WTC11 (cell line): Measurements from ENCODE around the gene TMEM43. TPM values are rescaled to one million over a fixed set of nuclear protein-coding genes. Genes with fewer than 3 reads are reported as not detected.

Experiments
- ATAC-seq: fragments of 200-7000 bp; cut with Tn5 transposase; 2 replicates; pipeline ENCODE4 v1.10.0; 2021; ENCODE audit warnings: mild to moderate bottlenecking, moderate library complexity
- CTCF ChIA-PET: fragments of 300-600 bp; sonication (Branson Sonifier 250); formaldehyde crosslinking; loops from one replicate; lab custom pipeline; 2021; ENCODE audit warnings: antibody characterized with exemption; lab: Charles Lee
- POLR2A ChIA-PET: fragments of 350-600 bp; sonication (Branson Sonifier 250); formaldehyde crosslinking; loops from one replicate; lab custom pipeline; 2021; ENCODE audit warnings: antibody characterized with exemption; lab: Charles Lee
- DNase-seq: peaks from one replicate; pipeline ENCODE4 v3.0.0; 2021; ENCODE audit warnings: low spot score
- H3K27ac Mint-ChIP-seq: 2 replicates; pipeline ENCODE4 v1.8.0; 2021; ENCODE audit warnings: mixed read lengths
- H3K27me3 Mint-ChIP-seq: 2 replicates; pipeline ENCODE4 v1.8.0; 2021; ENCODE audit warnings: low read depth, mild to moderate bottlenecking, moderate library complexity, mixed read lengths
- H3K36me3 Mint-ChIP-seq: 2 replicates; pipeline ENCODE4 v1.8.0; 2021; ENCODE audit warnings: mixed read lengths
- H3K4me1 Mint-ChIP-seq: 2 replicates; pipeline ENCODE4 v1.8.0; 2022; ENCODE audit warnings: mixed read lengths
- H3K4me3 Mint-ChIP-seq: 2 replicates; pipeline ENCODE4 v1.8.0; 2021; ENCODE audit warnings: mild to moderate bottlenecking, moderate library complexity, mixed read lengths
- H3K9me3 Mint-ChIP-seq: 2 replicates; pipeline ENCODE4 v1.8.0; 2021; ENCODE audit warnings: mixed read lengths
- EMX1 ChIP-seq: fragments of 250-450 bp; sonication (Bioruptor Pico); IDR thresholded peaks from 2 replicates; pipeline ENCODE4 v1.8.0; 2021; ENCODE audit warnings: mild to moderate bottlenecking
- ESRRA ChIP-seq: sonication (generic); formaldehyde crosslinking; IDR thresholded peaks from 2 replicates; pipeline ENCODE4 v1.8.1; 2022; ENCODE audit warnings: mild to moderate bottlenecking, missing genetic modification reagents, borderline replicate concordance
- FOXP1 ChIP-seq: sonication (generic); formaldehyde crosslinking; IDR thresholded peaks from 2 replicates; pipeline ENCODE4 v1.8.0; 2022; ENCODE audit warnings: missing genetic modification reagents, mild to moderate bottlenecking, moderate library complexity, borderline replicate concordance
- GRHL2 ChIP-seq: fragments of 250-450 bp; sonication (Bioruptor Pico); IDR thresholded peaks from 2 replicates; pipeline ENCODE4 v1.8.0; 2022; ENCODE audit warnings: mild to moderate bottlenecking, moderate library complexity; ENCODE audit not compliant: insufficient replicate concordance, severe bottlenecking
- KAT7 ChIP-seq: sonication (generic); formaldehyde crosslinking; IDR thresholded peaks from 2 replicates; pipeline ENCODE4 v1.8.1; 2023; ENCODE audit warnings: missing genetic modification reagents, mild to moderate bottlenecking, borderline replicate concordance
- NFATC4 ChIP-seq: fragments of 250-450 bp; sonication (Bioruptor Pico); IDR thresholded peaks from 2 replicates; pipeline ENCODE4 v1.9.0; 2021; ENCODE audit warnings: mild to moderate bottlenecking
- PRRX2 ChIP-seq: fragments of 250-450 bp; sonication (Bioruptor Pico); IDR thresholded peaks from 2 replicates; pipeline ENCODE4 v1.8.0; 2021; ENCODE audit warnings: mild to moderate bottlenecking
- RORB ChIP-seq: fragments of 250-450 bp; sonication (Bioruptor Pico); IDR thresholded peaks from 2 replicates; pipeline ENCODE4 v1.9.0; 2021; ENCODE audit warnings: mild to moderate bottlenecking
- TEAD1 ChIP-seq: sonication (generic); formaldehyde crosslinking; IDR thresholded peaks from 2 replicates; pipeline ENCODE4 v1.8.0; 2022; ENCODE audit warnings: mild to moderate bottlenecking, missing genetic modification reagents
- TEAD4 ChIP-seq: sonication (generic); formaldehyde crosslinking; IDR thresholded peaks from 2 replicates; pipeline ENCODE4 v1.8.0; 2022; ENCODE audit warnings: mild to moderate bottlenecking, missing genetic modification reagents
- total RNA-seq: library from RNA; stranded (reverse); gene quantifications from 3 replicates; pipeline ENCODE4 v1.2.3, GENCODE V29; 2021
- TF ChIP-seq, protein P1 (sequence below): sonication (generic); formaldehyde crosslinking; IDR thresholded peaks from 2 replicates; pipeline ENCODE4 v1.8.0; 2022; ENCODE audit warnings: missing genetic modification reagents
- TF ChIP-seq, protein P2 (sequence below): sonication (generic); formaldehyde crosslinking; IDR thresholded peaks from 2 replicates; pipeline ENCODE4 v1.8.1; 2023; ENCODE audit warnings: mild to moderate bottlenecking, missing genetic modification reagents, borderline replicate concordance
- TF ChIP-seq, protein P3 (sequence below): fragments of 250-450 bp; sonication (Bioruptor Pico); IDR thresholded peaks from 2 replicates; pipeline ENCODE4 v1.9.0; 2021; ENCODE audit warnings: moderate library complexity, mild to moderate bottlenecking, inconsistent platforms, borderline replicate concordance
- TF ChIP-seq, protein P4 (sequence below): sonication (generic); formaldehyde crosslinking; IDR thresholded peaks from 2 replicates; pipeline ENCODE4 v1.8.0; 2022; ENCODE audit warnings: mild to moderate bottlenecking, missing genetic modification reagents
- TF ChIP-seq, protein P5 (sequence below): sonication (generic); formaldehyde crosslinking; IDR thresholded peaks from 2 replicates; pipeline ENCODE4 v1.8.0; 2023; ENCODE audit warnings: mild to moderate bottlenecking, missing genetic modification reagents

The TMEM43 gene
- total RNA-seq, 1 experiment from 2014 or later: 27.7 TPM

DNA sequence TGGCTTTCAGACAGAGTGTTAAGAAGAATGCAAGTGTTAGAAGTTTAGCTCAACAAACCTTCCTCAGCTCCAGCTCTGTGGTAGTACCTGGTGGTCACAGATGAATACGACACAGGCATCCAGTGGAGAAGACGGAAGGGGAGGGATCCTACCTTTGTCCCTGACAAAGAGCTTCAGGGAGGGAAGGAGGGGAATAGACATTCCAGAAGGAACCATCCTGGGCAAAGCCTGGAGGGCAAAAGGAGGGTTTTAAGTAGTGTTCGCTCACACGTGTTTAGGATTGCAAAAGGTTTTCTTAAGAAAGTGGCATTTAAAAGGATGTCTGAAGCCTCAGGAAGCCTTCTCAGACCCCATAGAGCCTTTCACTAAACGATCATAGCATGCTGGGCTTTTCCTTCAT is 3.0 kb upstream of the TMEM43 start:
- TF ChIP-seq, protein P1, sequence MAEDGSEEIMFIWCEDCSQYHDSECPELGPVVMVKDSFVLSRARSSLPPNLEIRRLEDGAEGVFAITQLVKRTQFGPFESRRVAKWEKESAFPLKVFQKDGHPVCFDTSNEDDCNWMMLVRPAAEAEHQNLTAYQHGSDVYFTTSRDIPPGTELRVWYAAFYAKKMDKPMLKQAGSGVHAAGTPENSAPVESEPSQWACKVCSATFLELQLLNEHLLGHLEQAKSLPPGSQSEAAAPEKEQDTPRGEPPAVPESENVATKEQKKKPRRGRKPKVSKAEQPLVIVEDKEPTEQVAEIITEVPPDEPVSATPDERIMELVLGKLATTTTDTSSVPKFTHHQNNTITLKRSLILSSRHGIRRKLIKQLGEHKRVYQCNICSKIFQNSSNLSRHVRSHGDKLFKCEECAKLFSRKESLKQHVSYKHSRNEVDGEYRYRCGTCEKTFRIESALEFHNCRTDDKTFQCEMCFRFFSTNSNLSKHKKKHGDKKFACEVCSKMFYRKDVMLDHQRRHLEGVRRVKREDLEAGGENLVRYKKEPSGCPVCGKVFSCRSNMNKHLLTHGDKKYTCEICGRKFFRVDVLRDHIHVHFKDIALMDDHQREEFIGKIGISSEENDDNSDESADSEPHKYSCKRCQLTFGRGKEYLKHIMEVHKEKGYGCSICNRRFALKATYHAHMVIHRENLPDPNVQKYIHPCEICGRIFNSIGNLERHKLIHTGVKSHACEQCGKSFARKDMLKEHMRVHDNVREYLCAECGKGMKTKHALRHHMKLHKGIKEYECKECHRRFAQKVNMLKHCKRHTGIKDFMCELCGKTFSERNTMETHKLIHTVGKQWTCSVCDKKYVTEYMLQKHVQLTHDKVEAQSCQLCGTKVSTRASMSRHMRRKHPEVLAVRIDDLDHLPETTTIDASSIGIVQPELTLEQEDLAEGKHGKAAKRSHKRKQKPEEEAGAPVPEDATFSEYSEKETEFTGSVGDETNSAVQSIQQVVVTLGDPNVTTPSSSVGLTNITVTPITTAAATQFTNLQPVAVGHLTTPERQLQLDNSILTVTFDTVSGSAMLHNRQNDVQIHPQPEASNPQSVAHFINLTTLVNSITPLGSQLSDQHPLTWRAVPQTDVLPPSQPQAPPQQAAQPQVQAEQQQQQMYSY (CRISPR knock-in tag): no peak
- TF ChIP-seq, protein P2, sequence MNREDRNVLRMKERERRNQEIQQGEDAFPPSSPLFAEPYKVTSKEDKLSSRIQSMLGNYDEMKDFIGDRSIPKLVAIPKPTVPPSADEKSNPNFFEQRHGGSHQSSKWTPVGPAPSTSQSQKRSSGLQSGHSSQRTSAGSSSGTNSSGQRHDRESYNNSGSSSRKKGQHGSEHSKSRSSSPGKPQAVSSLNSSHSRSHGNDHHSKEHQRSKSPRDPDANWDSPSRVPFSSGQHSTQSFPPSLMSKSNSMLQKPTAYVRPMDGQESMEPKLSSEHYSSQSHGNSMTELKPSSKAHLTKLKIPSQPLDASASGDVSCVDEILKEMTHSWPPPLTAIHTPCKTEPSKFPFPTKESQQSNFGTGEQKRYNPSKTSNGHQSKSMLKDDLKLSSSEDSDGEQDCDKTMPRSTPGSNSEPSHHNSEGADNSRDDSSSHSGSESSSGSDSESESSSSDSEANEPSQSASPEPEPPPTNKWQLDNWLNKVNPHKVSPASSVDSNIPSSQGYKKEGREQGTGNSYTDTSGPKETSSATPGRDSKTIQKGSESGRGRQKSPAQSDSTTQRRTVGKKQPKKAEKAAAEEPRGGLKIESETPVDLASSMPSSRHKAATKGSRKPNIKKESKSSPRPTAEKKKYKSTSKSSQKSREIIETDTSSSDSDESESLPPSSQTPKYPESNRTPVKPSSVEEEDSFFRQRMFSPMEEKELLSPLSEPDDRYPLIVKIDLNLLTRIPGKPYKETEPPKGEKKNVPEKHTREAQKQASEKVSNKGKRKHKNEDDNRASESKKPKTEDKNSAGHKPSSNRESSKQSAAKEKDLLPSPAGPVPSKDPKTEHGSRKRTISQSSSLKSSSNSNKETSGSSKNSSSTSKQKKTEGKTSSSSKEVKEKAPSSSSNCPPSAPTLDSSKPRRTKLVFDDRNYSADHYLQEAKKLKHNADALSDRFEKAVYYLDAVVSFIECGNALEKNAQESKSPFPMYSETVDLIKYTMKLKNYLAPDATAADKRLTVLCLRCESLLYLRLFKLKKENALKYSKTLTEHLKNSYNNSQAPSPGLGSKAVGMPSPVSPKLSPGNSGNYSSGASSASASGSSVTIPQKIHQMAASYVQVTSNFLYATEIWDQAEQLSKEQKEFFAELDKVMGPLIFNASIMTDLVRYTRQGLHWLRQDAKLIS (CRISPR knock-in tag): no peak
- TF ChIP-seq EMX1 (CRISPR knock-in tag) (no peak), PRRX2 (CRISPR knock-in tag) (no peak), NFATC4 (CRISPR knock-in tag) (no peak), ESRRA (no peak), RORB (CRISPR knock-in tag) (no peak), FOXP1 (CRISPR knock-in tag) (no peak), GRHL2 (no peak), TEAD1 (peak; percentile 79; the same call in 1 of the 2 replicates), TEAD4 (CRISPR knock-in tag) (no peak), KAT7 (CRISPR knock-in tag) (0 out of 2 replicates have a peak, but pooled peaks have one; percentile 24)
- TF ChIP-seq, protein P3, sequence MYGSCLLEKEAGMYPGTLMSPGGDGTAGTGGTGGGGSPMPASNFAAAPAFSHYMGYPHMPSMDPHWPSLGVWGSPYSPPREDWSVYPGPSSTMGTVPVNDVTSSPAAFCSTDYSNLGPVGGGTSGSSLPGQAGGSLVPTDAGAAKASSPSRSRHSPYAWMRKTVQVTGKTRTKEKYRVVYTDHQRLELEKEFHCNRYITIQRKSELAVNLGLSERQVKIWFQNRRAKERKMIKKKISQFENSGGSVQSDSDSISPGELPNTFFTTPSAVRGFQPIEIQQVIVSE (CRISPR knock-in tag): no peak
- TF ChIP-seq, protein P4, sequence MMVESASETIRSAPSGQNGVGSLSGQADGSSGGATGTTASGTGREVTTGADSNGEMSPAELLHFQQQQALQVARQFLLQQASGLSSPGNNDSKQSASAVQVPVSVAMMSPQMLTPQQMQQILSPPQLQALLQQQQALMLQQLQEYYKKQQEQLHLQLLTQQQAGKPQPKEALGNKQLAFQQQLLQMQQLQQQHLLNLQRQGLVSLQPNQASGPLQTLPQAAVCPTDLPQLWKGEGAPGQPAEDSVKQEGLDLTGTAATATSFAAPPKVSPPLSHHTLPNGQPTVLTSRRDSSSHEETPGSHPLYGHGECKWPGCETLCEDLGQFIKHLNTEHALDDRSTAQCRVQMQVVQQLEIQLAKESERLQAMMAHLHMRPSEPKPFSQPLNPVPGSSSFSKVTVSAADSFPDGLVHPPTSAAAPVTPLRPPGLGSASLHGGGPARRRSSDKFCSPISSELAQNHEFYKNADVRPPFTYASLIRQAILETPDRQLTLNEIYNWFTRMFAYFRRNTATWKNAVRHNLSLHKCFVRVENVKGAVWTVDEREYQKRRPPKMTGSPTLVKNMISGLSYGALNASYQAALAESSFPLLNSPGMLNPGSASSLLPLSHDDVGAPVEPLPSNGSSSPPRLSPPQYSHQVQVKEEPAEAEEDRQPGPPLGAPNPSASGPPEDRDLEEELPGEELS (CRISPR knock-in tag): 0 out of 2 replicates have a peak, but pooled peaks have one; percentile 18
- TF ChIP-seq, protein P5, sequence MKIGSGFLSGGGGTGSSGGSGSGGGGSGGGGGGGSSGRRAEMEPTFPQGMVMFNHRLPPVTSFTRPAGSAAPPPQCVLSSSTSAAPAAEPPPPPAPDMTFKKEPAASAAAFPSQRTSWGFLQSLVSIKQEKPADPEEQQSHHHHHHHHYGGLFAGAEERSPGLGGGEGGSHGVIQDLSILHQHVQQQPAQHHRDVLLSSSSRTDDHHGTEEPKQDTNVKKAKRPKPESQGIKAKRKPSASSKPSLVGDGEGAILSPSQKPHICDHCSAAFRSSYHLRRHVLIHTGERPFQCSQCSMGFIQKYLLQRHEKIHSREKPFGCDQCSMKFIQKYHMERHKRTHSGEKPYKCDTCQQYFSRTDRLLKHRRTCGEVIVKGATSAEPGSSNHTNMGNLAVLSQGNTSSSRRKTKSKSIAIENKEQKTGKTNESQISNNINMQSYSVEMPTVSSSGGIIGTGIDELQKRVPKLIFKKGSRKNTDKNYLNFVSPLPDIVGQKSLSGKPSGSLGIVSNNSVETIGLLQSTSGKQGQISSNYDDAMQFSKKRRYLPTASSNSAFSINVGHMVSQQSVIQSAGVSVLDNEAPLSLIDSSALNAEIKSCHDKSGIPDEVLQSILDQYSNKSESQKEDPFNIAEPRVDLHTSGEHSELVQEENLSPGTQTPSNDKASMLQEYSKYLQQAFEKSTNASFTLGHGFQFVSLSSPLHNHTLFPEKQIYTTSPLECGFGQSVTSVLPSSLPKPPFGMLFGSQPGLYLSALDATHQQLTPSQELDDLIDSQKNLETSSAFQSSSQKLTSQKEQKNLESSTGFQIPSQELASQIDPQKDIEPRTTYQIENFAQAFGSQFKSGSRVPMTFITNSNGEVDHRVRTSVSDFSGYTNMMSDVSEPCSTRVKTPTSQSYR (CRISPR knock-in tag): no peak
- ATAC-seq: peak; percentile 61
- Mint-ChIP-seq H3K27ac (peak overlapping the region; percentile 73), H3K4me3 (peak overlapping the region; percentile 52; the same call in 1 of the 2 replicates), H3K4me1 (peaks cover 49% of the 10 kb centered on the region), H3K27me3 (no peaks in the 10 kb centered on the region), H3K36me3 (peaks cover 31% of the 10 kb centered on the region), H3K9me3 (peaks cover 19% of the 10 kb centered on the region)
- ChIA-PET CTCF (interaction anchor here (0.5 to 5.6 kb wide), 4 partner anchors 27 to 1310 kb away, joined by 3 to 98 read pairs (median 4); partner anchors contain the start of gene WNT7A), POLR2A (no interaction called here)
- DNase-seq: peak; percentile 30
